K562 (cell line): ENCODE measurements around the gene ZBTB44. TPM values are rescaled to one million over a fixed set of nuclear protein-coding genes. Genes with fewer than 3 reads are reported as not detected.

Source experiments
- ATAC-seq: fragments of 200-7000 bp; cut with Tn5 transposase; 3 replicates; pipeline ENCODE4 v1.9.1; 2020; ENCODE audit warnings: moderate library complexity
- BruUV-seq: library from RNA; stranded (reverse); fragments of 400-500 nt; replicated peaks from 2 replicates; lab custom pipeline; 2021; lab: Mats Ljungman, UMichigan
- CTCF ChIA-PET: fragments of 300-600 bp; formaldehyde crosslinking; extraction: SDS; loops from one replicate; lab custom pipeline; 2021; ENCODE audit warnings: low intra/inter-chr PET ratio; lab: Yijun Ruan, JAX
- POLR2A ChIA-PET: fragments of 300-600, 350-650 bp; sonication (Branson Sonifier 250); formaldehyde crosslinking; extraction: SDS; loops from one replicate; lab custom pipeline; 2021; ENCODE audit warnings: antibody characterized with exemption, inconsistent platforms; lab: Yijun Ruan, JAX
- DNase-seq, 4 experiments: peaks; one replicate each; pipeline versions ENCODE4 v3.0.0 to v3.0.0-alpha.2; 2011 to 2018; ENCODE audit warnings: low spot score in 3 of 4, mixed read lengths in 3 of 4; ENCODE audit errors: extremely low read depth in 1 of 4
- FAIRE-seq: peaks from 2 replicates; lab custom pipeline; 2011; peaks lifted over from hg19 to GRCh38; lab: Jason Lieb, UNC
- H2AFZ ChIP-seq: 2 replicates; pipeline ENCODE4 v1.6.0; 2011; ENCODE audit warnings: low read depth, low read length, control low read depth, inconsistent platforms
- H3K27ac ChIP-seq: fragments of 200-600 bp; 3 replicates; pipeline ENCODE4 v1.8.0; 2011; ENCODE audit warnings: low read depth, mild to moderate bottlenecking, control low read depth, inconsistent platforms, low read length, moderate library complexity, mixed read lengths; ENCODE audit errors: extremely low read depth
- H3K27me3 ChIP-seq, 2 experiments: fragments of 300-600 bp in 1 of 2; 2 replicates in 1 of 2; 3 replicates in 1 of 2; pipeline versions ENCODE4 v1.6.0 to v1.8.0; 2011; ENCODE audit warnings: inconsistent platforms in 2 of 2, low read length in 2 of 2, mild to moderate bottlenecking in 1 of 2, mixed read lengths in 1 of 2, moderate library complexity in 1 of 2; ENCODE audit not compliant: control insufficient read depth in 2 of 2, insufficient read depth in 2 of 2
- H3K36me3 ChIP-seq: fragments of 300-600 bp; 3 replicates; pipeline ENCODE4 v1.8.0; 2011; ENCODE audit warnings: mild to moderate bottlenecking, low read length, inconsistent platforms; ENCODE audit not compliant: control insufficient read depth, insufficient read depth
- H3K4me1 ChIP-seq, 2 experiments: fragments of 200-600 bp in 1 of 2; replicated peaks in 1 of 2; 2 replicates in 1 of 2; 3 replicates in 1 of 2; pipeline versions ENCODE4 v1.5.1 to v1.8.0; 2011; ENCODE audit warnings: inconsistent platforms in 2 of 2, low read length in 2 of 2, mild to moderate bottlenecking in 1 of 2, mixed read lengths in 1 of 2, moderate library complexity in 1 of 2; ENCODE audit not compliant: control insufficient read depth in 2 of 2, insufficient read depth in 2 of 2
- H3K4me2 ChIP-seq: 2 replicates; pipeline ENCODE4 v1.6.1; 2011; ENCODE audit warnings: low read length, control low read depth, inconsistent platforms, mixed read lengths; ENCODE audit not compliant: insufficient read depth
- H3K4me3 ChIP-seq: fragments of 200-600 bp; sonication (generic), shearing (Covaris generic); 2 replicates; pipeline ENCODE4 v1.5.1; 2016; ENCODE audit warnings: control low read depth, inconsistent platforms
- H3K79me2 ChIP-seq: fragments of 200-600 bp; 3 replicates; pipeline ENCODE4 v1.8.0; 2011; ENCODE audit warnings: low read length, inconsistent platforms; ENCODE audit not compliant: control insufficient read depth, insufficient read depth
- H3K9ac ChIP-seq, 2 experiments: 2 replicates each; pipeline versions ENCODE4 v1.6.0 to v1.6.1; 2011; ENCODE audit warnings: low read depth in 2 of 2, low read length in 2 of 2, control low read depth in 1 of 2, inconsistent platforms in 1 of 2, mild to moderate bottlenecking in 1 of 2, mixed read lengths in 1 of 2; ENCODE audit not compliant: insufficient read depth in 1 of 2
- H3K9me1 ChIP-seq: one replicate; pipeline ENCODE4 v1.6.0; 2011; ENCODE audit warnings: inconsistent platforms, mild to moderate bottlenecking, low read length, moderate library complexity; ENCODE audit not compliant: control insufficient read depth, insufficient read depth
- H3K9me3 ChIP-seq: replicated peaks from 2 replicates; pipeline ENCODE4 v1.5.1; 2011; ENCODE audit warnings: low read depth, low read length, inconsistent platforms; ENCODE audit not compliant: control insufficient read depth, insufficient read depth
- H4K20me1 ChIP-seq: replicated peaks from 2 replicates; pipeline ENCODE4 v1.6.1; 2011; ENCODE audit warnings: low read length, inconsistent platforms, mixed read lengths; ENCODE audit not compliant: control insufficient read depth, insufficient read depth
- BRD4 ChIP-seq: fragments of 200-600 bp; sonication (generic); IDR thresholded peaks from 2 replicates; pipeline ENCODE4 v1.6.1; 2017; ENCODE audit warnings: inconsistent platforms
- CREB3 ChIP-seq: fragments of 450-650 bp; conservative IDR thresholded peaks from 2 replicates; pipeline ENCODE4 v1.6.1; 2016; ENCODE audit warnings: missing genetic modification characterization, low read depth, mild to moderate bottlenecking, missing compliant biosample characterization, moderate library complexity
- ETS2 ChIP-seq: IDR thresholded peaks from 2 replicates; pipeline ENCODE4 v1.6.1; 2016; ENCODE audit warnings: borderline replicate concordance, missing genetic modification characterization, mild to moderate bottlenecking, moderate library complexity, missing compliant biosample characterization; ENCODE audit not compliant: poor library complexity, severe bottlenecking
- NFATC3 ChIP-seq: fragments of 450-650 bp; IDR thresholded peaks from 2 replicates; pipeline ENCODE4 v1.6.1; 2017; ENCODE audit warnings: mild to moderate bottlenecking
- NFIC ChIP-seq: fragments of 450-650 bp; IDR thresholded peaks from 2 replicates; pipeline ENCODE4 v1.6.1; 2017; ENCODE audit warnings: mild to moderate bottlenecking, inconsistent platforms
- PHF8 ChIP-seq: fragments of 200-600 bp; sonication (generic); IDR thresholded peaks from 2 replicates; pipeline ENCODE4 v1.6.1; 2012; ENCODE audit warnings: mixed run types, mild to moderate bottlenecking, inconsistent platforms, low read length, moderate library complexity, borderline replicate concordance
- PURB ChIP-seq: sonication (generic); formaldehyde crosslinking; IDR thresholded peaks from 2 replicates; pipeline ENCODE4 v1.9.0; 2021; ENCODE audit warnings: low read depth, mild to moderate bottlenecking, missing genetic modification reagents
- SMC3 ChIP-seq: conservative IDR thresholded peaks from 2 replicates; pipeline ENCODE4 v1.6.1; 2011; ENCODE audit warnings: low read depth, low read length, improper control_type of control experiment; ENCODE audit not compliant: insufficient read depth
- ZNF253 ChIP-seq: fragments of 250-450 bp; sonication (Bioruptor Pico); conservative IDR thresholded peaks from 2 replicates; pipeline ENCODE4 v1.6.1; 2021; ENCODE audit warnings: mild to moderate bottlenecking
- ZNF280A ChIP-seq: fragments of 450-650 bp; IDR thresholded peaks from 2 replicates; pipeline ENCODE4 v1.6.1; 2018; ENCODE audit warnings: mild to moderate bottlenecking, low read depth; ENCODE audit not compliant: partially characterized antibody
- WGBS: fragments of 100-300 bp; shearing (Covaris generic); methylation state at CpG from one replicate; pipeline ENCODE4 v1.1.6; 2016; ENCODE audit warnings: low coverage, mixed read lengths; ENCODE audit not compliant: insufficient coverage; ENCODE audit errors: missing lambda C conversion rate; 5-methylcytosine and 5-hydroxymethylcytosine counted together
- in situ Hi-C: fragments of 300-500 bp; cut with MboI; formaldehyde crosslinking; loops from 4 replicates; pipeline ENCODE4 v1.15.0; 2018; ENCODE audit warnings: inconsistent platforms, mixed read lengths
- intact Hi-C: fragments of 100-400 bp; cut with micrococcal nuclease; formaldehyde crosslinking; loops from 2 replicates; pipeline ENCODE4 v1.14.2; 2022
- polyA plus RNA-seq, 8 experiments: library from polyadenylated mRNA; depleted of rRNA in 4 of 8; stranded (reverse) in 5 of 8; unstranded in 3 of 8; fragments of >200 nt; fragmentation: Nextera tagmentation in 2 of 8; fragmentation: Illumina TruSeq in 1 of 8; extraction: Ambion mirVana in 2 of 8; extraction: Trizol in 1 of 8; gene quantifications; 2 replicates each; pipeline versions ENCODE4 v1.2.1 to v1.2.3, GENCODE V29; 2011 to 2014; ENCODE audit warnings: inconsistent platforms in 1 of 8, missing spikeins in 1 of 8
- total RNA-seq, 7 experiments: library from RNA; depleted of rRNA in 6 of 7; stranded (reverse); fragments of >200 nt in 6 of 7; fragmentation: Illumina TruSeq in 2 of 7; extraction: Trizol in 2 of 7; gene quantifications; 2 replicates each; pipeline versions ENCODE4 v1.2.1 to v1.2.3, GENCODE V29; 2011 to 2021; ENCODE audit warnings: low replicate concordance in 1 of 7

The ZBTB44 gene
- total and polyA plus RNA-seq, 9 of the 15 experiments (the other 6 are each of a cell fraction or from before 2014, with no cell fraction given): 4.7 to 27.1 (median 17.3) TPM

GRCh38 chr11:130215531-130216220, 99.0 kb downstream of the ZBTB44 start:
- peaks cover 11% of the 10 kb centered on the region for H4K20me1 ChIP-seq
- no peaks in the 10 kb centered on the region for H3K9me1 ChIP-seq
- H3K9ac ChIP-seq: no peak overlapping the region
- in situ Hi-C loops (loop anchor here (10.0 kb wide), 1 partner anchor 209 kb away; the partner anchor contains the start of gene ADAMTS8), intact Hi-C loops (no loop called here)
- H3K27ac ChIP-seq: no peak overlapping the region
- BruUV-seq: no TSS peak
- 2% methylated on average over 13 of the region's 13 CpGs for WGBS
- FAIRE-seq: no peak
- no peak for DNase-seq
- H3K4me2 ChIP-seq: no peak overlapping the region
- H3K79me2 ChIP-seq: no peaks in the 10 kb centered on the region
- POLR2A ChIA-PET: no interaction called here
- no peak for ATAC-seq
- no peak overlapping the region for H3K4me3 ChIP-seq
- H2AFZ ChIP-seq: no peak overlapping the region
- H3K36me3 ChIP-seq: no peaks in the 10 kb centered on the region
- H3K4me1 ChIP-seq: peaks cover 0 to 8% of the 10 kb centered on the region in 2 experiments; a peak in 1 of 5 replicates
- CTCF ChIA-PET: no interaction called here
- H3K9me3 ChIP-seq: no peaks in the 10 kb centered on the region
- H3K27me3 ChIP-seq: peaks cover 30 to 87% of the 10 kb centered on the region in 2 experiments; a peak in 4 of 5 replicates
- TF ChIP-seq NFIC: 0 out of 2 replicates have a peak, but pooled peaks have one; percentile 17
- TF ChIP-seq BRD4: no peak
- TF ChIP-seq, all 486 proteins: peak for 1

GRCh38 chr11:130214861-130215530, 99.7 kb downstream of the ZBTB44 start:
- Histone ChIP-seq H4K20me1 (peaks cover 11% of the 10 kb centered on the region; the same call in 1 of the 2 replicates), H3K27ac (no peak overlapping the region), H3K9ac (no peak overlapping the region), H3K4me1 (peaks cover 0 to 8% of the 10 kb centered on the region in 2 experiments; a peak in 1 of 5 replicates), H3K79me2 (no peaks in the 10 kb centered on the region), H3K9me3 (no peaks in the 10 kb centered on the region), H2AFZ (no peak overlapping the region), H3K4me3 (no peak overlapping the region), H3K4me2 (no peak overlapping the region), H3K9me1 (no peaks in the 10 kb centered on the region), H3K27me3 (peaks cover 30 to 87% of the 10 kb centered on the region in 2 experiments; a peak in 4 of 5 replicates), H3K36me3 (no peaks in the 10 kb centered on the region)
- DNase-seq (no peak), FAIRE-seq (no peak), ATAC-seq (no peak)
- in situ Hi-C loops: loop anchor here (5.0 to 10.0 kb wide), 2 partner anchors 210 to 647 kb away; partner anchors contain the start of gene ADAMTS8
- intact Hi-C loops: no loop called here
- no TSS peak for BruUV-seq
- ChIA-PET CTCF (interaction anchor here (3.1 kb wide), 1 partner anchor 647 kb away, joined by 23 read pairs; no protein-coding TSS in a partner anchor), POLR2A (no interaction called here)
- 3% methylated on average over 6 of the region's 6 CpGs for WGBS
- TF ChIP-seq ETS2 (tag): no peak
- no peak for TF ChIP-seq ZNF280A
- no peak for TF ChIP-seq PHF8
- TF ChIP-seq NFATC3: no peak
- TF ChIP-seq SMC3: no peak
- no peak for TF ChIP-seq CREB3
- no peak for TF ChIP-seq PURB (CRISPR knock-in tag)
- no peak for TF ChIP-seq ZNF253 (CRISPR knock-in tag)
